BLaER1 (cell line): ENCODE measurements around the gene SLC13A4.
"Not testable (repeated sequence)": the region's sequence is repeated elsewhere in the genome, so short reads cannot be mapped to it uniquely, and the experiment has no call there.

ENCODE experiments used
- H3K27ac ChIP-seq: shearing (Covaris generic); formaldehyde crosslinking; 2 replicates; pipeline ENCODE4 v1.8.1; 2022
- H3K27me3 ChIP-seq: shearing (Covaris generic); formaldehyde crosslinking; 2 replicates; pipeline ENCODE4 v1.8.1; 2022
- H3K36me3 ChIP-seq: shearing (Covaris generic); formaldehyde crosslinking; 2 replicates; pipeline ENCODE4 v1.8.1; 2022
- H3K4me1 ChIP-seq: shearing (Covaris generic); formaldehyde crosslinking; 2 replicates; pipeline ENCODE4 v1.8.1; 2022
- H3K4me2 ChIP-seq: shearing (Covaris generic); formaldehyde crosslinking; 2 replicates; pipeline ENCODE4 v1.8.1; 2022
- H3K4me3 ChIP-seq: shearing (Covaris generic); formaldehyde crosslinking; 2 replicates; pipeline ENCODE4 v1.8.1; 2022
- H3K9ac ChIP-seq: shearing (Covaris generic); formaldehyde crosslinking; 2 replicates; pipeline ENCODE4 v1.8.1; 2022
- H3K9me3 ChIP-seq: shearing (Covaris generic); formaldehyde crosslinking; 2 replicates; pipeline ENCODE4 v1.8.1; 2022
- H4K20me1 ChIP-seq: shearing (Covaris generic); formaldehyde crosslinking; 2 replicates; pipeline ENCODE4 v1.8.1; 2022
- Cebpa-rat ChIP-seq: shearing (Covaris generic); IDR thresholded peaks from 2 replicates; pipeline ENCODE4 v1.8.1; 2022

Gene SLC13A4, protein sequence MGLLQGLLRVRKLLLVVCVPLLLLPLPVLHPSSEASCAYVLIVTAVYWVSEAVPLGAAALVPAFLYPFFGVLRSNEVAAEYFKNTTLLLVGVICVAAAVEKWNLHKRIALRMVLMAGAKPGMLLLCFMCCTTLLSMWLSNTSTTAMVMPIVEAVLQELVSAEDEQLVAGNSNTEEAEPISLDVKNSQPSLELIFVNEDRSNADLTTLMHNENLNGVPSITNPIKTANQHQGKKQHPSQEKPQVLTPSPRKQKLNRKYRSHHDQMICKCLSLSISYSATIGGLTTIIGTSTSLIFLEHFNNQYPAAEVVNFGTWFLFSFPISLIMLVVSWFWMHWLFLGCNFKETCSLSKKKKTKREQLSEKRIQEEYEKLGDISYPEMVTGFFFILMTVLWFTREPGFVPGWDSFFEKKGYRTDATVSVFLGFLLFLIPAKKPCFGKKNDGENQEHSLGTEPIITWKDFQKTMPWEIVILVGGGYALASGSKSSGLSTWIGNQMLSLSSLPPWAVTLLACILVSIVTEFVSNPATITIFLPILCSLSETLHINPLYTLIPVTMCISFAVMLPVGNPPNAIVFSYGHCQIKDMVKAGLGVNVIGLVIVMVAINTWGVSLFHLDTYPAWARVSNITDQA

DNA sequence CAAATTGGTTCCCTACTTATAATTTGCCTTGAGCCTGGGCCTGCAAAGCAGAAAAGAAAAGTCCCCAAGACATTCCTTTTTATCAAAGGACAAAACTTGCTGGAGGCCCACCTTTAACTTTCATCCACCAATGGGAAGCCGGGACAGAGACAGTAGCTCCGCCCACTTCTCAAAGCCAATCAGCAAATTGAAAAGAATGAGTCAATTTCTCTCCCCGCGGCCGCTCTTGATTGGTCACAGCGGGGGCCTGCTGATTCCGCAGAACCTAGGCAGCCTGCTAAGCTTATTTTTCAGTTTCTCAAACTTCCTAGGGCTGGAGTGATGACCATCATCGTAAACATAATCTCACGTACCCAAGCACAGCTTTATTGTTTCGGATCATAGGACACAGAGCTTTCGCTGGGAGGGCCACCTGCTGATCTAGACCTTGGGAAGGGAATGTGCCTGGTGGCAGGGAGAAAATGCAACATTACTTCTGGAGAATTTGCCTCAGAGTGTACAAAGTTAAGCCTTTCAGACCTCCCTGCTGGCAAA is at the start of gene SLC13A4:
Gene SLC13A4 (minus strand): TSS at position 51 of the 534 bp plus-strand sequence. CDS start 690 bp downstream, outside the sequence.
- no peaks in the 10 kb centered on the region for H3K27me3 ChIP-seq
- no peak within 1 kb of the TSS for H3K4me3 ChIP-seq
- no peak within 1 kb of the TSS for H3K27ac ChIP-seq
- H3K36me3 ChIP-seq = no peaks in the 10 kb centered on the region
- TF ChIP-seq Cebpa-rat = no peak
- H3K9ac ChIP-seq = no peak within 1 kb of the TSS
- no peaks in the 10 kb centered on the region for H3K9me3 ChIP-seq
- H3K4me1 ChIP-seq = no peaks in the 10 kb centered on the region
- no peaks in the 10 kb centered on the region for H4K20me1 ChIP-seq
- no peak within 1 kb of the TSS for H3K4me2 ChIP-seq

- H4K20me1 ChIP-seq, H3K27ac ChIP-seq, H3K4me2 ChIP-seq, H3K4me3 ChIP-seq, H3K27me3 ChIP-seq, H3K36me3 ChIP-seq, H3K9ac ChIP-seq, H3K9me3 ChIP-seq: not testable (repeated sequence)
- peaks cover 10% of the 10 kb centered on the region for H3K4me1 ChIP-seq
Observed at GRCh38 chr7:135775915-135776314, 47.9 kb upstream of the SLC13A4 start.

GRCh38 chr7:135775230-135775629 is 47.2 kb upstream of the SLC13A4 start:
- H3K9me3 ChIP-seq = peaks cover 7% of the 10 kb centered on the region
- no peaks in the 10 kb centered on the region for H3K27me3 ChIP-seq
- no peak overlapping the region for H3K4me2 ChIP-seq
- H3K4me1 ChIP-seq = peaks cover 10% of the 10 kb centered on the region
- no peaks in the 10 kb centered on the region for H3K36me3 ChIP-seq
- H3K27ac ChIP-seq = no peak overlapping the region
- no peak overlapping the region for H3K4me3 ChIP-seq
- TF ChIP-seq Cebpa-rat = no peak
- H3K9ac ChIP-seq = no peak overlapping the region
- no peaks in the 10 kb centered on the region for H4K20me1 ChIP-seq

GRCh38 chr7:135774284-135774683 is 46.3 kb upstream of the SLC13A4 start:
- no peaks in the 10 kb centered on the region for H4K20me1 ChIP-seq
- no peak overlapping the region for H3K9ac ChIP-seq
- peaks cover 7% of the 10 kb centered on the region for H3K9me3 ChIP-seq
- peaks cover 10% of the 10 kb centered on the region for H3K4me1 ChIP-seq
- no peaks in the 10 kb centered on the region for H3K27me3 ChIP-seq
- H3K4me3 ChIP-seq = no peak overlapping the region
- no peak overlapping the region for H3K4me2 ChIP-seq
- no peak for TF ChIP-seq Cebpa-rat
- no peak overlapping the region for H3K27ac ChIP-seq
- no peaks in the 10 kb centered on the region for H3K36me3 ChIP-seq

GRCh38 chr7:135773464-135773863 is 45.5 kb upstream of the SLC13A4 start:
- H3K9me3 ChIP-seq = peaks cover 7% of the 10 kb centered on the region
- no peak overlapping the region for H3K27ac ChIP-seq
- no peak overlapping the region for H3K4me3 ChIP-seq
- H3K4me2 ChIP-seq = no peak overlapping the region
- H3K27me3 ChIP-seq = no peaks in the 10 kb centered on the region
- no peaks in the 10 kb centered on the region for H3K36me3 ChIP-seq
- TF ChIP-seq Cebpa-rat = no peak
- no peaks in the 10 kb centered on the region for H4K20me1 ChIP-seq
- peaks cover 10% of the 10 kb centered on the region for H3K4me1 ChIP-seq
- H3K9ac ChIP-seq = no peak overlapping the region

- H3K36me3 ChIP-seq = no peaks in the 10 kb centered on the region
- no peak overlapping the region for H3K9ac ChIP-seq
- H3K27me3 ChIP-seq = no peaks in the 10 kb centered on the region
- no peak for TF ChIP-seq Cebpa-rat
- no peak overlapping the region for H3K4me3 ChIP-seq
- peak overlapping the region; percentile 49; the same call in 1 of the 2 replicates for H3K27ac ChIP-seq
- H3K4me2 ChIP-seq = peak overlapping the region; percentile 10; the same call in 1 of the 2 replicates
- H3K9me3 ChIP-seq = no peaks in the 10 kb centered on the region
- H4K20me1 ChIP-seq = no peaks in the 10 kb centered on the region
- peaks cover 10% of the 10 kb centered on the region for H3K4me1 ChIP-seq
Observed at GRCh38 chr7:135772639-135773222, 44.7 kb upstream of the SLC13A4 start.

DNA sequence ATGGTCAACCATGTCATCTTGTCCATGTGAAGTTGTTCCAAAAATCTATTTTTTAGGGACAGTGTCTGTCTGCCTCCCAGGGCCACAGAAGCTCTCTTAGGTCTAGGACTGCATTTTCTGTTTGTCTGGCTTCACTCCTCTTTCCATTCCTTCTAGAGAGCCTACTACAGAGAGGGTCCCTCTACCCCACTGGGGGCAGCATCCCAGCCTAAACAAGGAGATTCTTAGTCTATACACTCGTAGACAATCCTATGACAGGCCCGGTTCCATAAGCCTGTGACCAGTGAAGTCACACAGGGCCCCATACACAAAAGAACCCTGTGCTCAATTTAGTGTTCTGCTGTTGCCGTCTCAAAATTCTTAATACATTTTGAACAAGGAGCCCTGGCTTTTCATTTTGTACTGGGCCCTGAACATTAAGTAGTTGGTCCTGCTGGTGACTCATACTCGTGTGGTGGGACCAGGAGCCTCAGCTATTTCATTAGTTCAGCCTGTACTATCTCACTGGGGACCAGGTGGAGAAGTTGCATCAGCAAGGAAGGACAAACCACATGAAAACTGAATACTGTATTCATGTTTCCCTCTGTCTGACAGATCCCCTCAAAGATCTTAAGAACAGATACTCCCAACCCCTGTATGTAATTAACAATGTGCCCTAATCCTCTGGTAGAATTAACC is 44.1 kb upstream of the SLC13A4 start:
- Histone ChIP-seq H4K20me1 (no peaks in the 10 kb centered on the region), H3K9me3 (no peaks in the 10 kb centered on the region), H3K4me3 (no peak overlapping the region), H3K27me3 (no peaks in the 10 kb centered on the region), H3K36me3 (no peaks in the 10 kb centered on the region), H3K4me1 (peaks cover 10% of the 10 kb centered on the region), H3K27ac (peak overlapping the region; percentile 49; the same call in 1 of the 2 replicates), H3K4me2 (peak overlapping the region; percentile 10; the same call in 1 of the 2 replicates), H3K9ac (no peak overlapping the region)
- TF ChIP-seq Cebpa-rat = no peak

DNA sequence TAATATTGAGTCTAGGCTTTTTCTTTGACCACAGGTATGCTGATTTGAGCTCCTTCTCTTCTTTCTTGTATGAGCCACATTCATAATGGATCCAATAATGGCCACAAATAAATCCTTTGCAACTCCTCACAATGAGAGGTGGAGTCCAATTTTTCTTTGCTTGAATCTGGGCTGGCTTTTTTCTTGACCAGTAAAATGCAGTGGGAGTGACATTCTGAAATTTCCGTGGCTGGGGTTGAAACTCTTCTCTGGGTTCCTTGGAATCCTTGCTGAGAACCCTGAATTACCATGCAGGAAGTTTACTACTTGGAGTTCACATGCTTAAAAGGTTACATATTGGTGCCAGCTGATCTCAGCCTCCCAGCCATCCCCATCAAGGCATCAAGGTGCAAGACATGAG is 43.1 kb upstream of the SLC13A4 start:
- Histone ChIP-seq H3K36me3 (no peaks in the 10 kb centered on the region), H3K27me3 (no peaks in the 10 kb centered on the region), H3K9ac (no peak overlapping the region), H3K4me2 (no peak overlapping the region), H3K4me1 (peaks cover 10% of the 10 kb centered on the region), H4K20me1 (no peaks in the 10 kb centered on the region), H3K27ac (no peak overlapping the region), H3K4me3 (no peak overlapping the region), H3K9me3 (no peaks in the 10 kb centered on the region)
- no peak for TF ChIP-seq Cebpa-rat

DNA sequence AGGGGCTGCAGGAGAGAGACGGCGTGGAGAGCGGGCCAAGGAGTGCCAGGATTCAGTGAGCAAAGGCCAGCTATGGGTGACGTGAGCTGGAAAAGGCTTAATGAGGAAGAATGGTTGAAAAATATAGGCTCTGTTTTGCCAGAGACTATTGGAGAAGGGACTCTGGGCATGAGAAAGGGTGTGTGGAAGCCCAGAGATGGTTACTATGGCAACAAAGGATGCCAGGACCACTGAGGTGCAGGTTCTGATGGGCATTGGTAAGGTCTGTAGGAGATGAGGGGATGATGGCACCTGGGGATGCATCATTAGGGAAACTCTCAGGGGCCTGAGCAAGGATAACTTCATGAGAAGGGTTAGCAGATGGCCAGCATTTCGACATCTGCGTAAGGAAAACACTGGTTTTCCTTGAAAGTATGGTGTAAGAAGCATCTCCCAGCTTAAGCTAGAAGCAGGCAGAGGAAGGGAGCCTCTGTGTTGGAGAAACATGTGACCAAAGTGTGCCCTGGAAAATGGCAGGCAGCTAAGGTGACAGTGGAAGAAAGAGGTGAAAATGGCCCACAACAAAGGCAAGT is 42.2 kb upstream of the SLC13A4 start:
- Histone ChIP-seq H3K36me3 (no peaks in the 10 kb centered on the region), H3K4me3 (no peak overlapping the region), H3K27ac (no peak overlapping the region), H4K20me1 (no peaks in the 10 kb centered on the region), H3K4me2 (no peak overlapping the region), H3K9ac (no peak overlapping the region), H3K27me3 (no peaks in the 10 kb centered on the region), H3K9me3 (no peaks in the 10 kb centered on the region), H3K4me1 (peaks cover 10% of the 10 kb centered on the region)
- no peak for TF ChIP-seq Cebpa-rat
